Astrocyte (in vitro differentiated cells and primary cell): ENCODE data around the gene TFB1M. TPM values are rescaled to one million over a fixed set of nuclear protein-coding genes. Genes with fewer than 3 reads are reported as not detected.

ENCODE experiments used
- DNase-seq: peaks from one replicate; pipeline ENCODE4 v3.0.0-alpha.2; 2010; ENCODE audit warnings: low read depth
- FAIRE-seq: peaks from 2 replicates; lab custom pipeline; 2011; peaks lifted over from hg19 to GRCh38; lab: Jason Lieb, UNC
- H2AFZ ChIP-seq: 2 replicates; pipeline ENCODE4 v1.6.0; 2012; ENCODE audit warnings: low read depth, low read length, inconsistent platforms
- H3K27ac ChIP-seq: 2 replicates; pipeline ENCODE4 v1.5.1; 2011; ENCODE audit warnings: low read depth, low read length, inconsistent platforms
- H3K27me3 ChIP-seq: 2 replicates; pipeline ENCODE4 v1.6.0; 2011; ENCODE audit warnings: low read length, inconsistent platforms; ENCODE audit not compliant: insufficient read depth
- H3K36me3 ChIP-seq: 2 replicates; pipeline ENCODE4 v1.5.1; 2011; ENCODE audit warnings: low read length, inconsistent platforms; ENCODE audit not compliant: insufficient read depth
- H3K4me1 ChIP-seq: 2 replicates; pipeline ENCODE4 v1.5.1; 2011; ENCODE audit warnings: low read length, inconsistent platforms; ENCODE audit not compliant: insufficient read depth
- H3K4me2 ChIP-seq: 2 replicates; pipeline ENCODE4 v1.6.0; 2012; ENCODE audit warnings: low read length, inconsistent platforms
- H3K4me3 ChIP-seq: 2 replicates; pipeline ENCODE4 v1.5.1; 2011; ENCODE audit warnings: low read depth, mild to moderate bottlenecking, low read length, inconsistent platforms; ENCODE audit not compliant: insufficient read depth
- H3K79me2 ChIP-seq: 2 replicates; pipeline ENCODE4 v1.6.0; 2012; ENCODE audit warnings: mild to moderate bottlenecking, low read length, inconsistent platforms; ENCODE audit not compliant: insufficient read depth
- H3K9ac ChIP-seq: 2 replicates; pipeline ENCODE4 v1.6.0; 2012; ENCODE audit warnings: mild to moderate bottlenecking, low read length, inconsistent platforms
- H3K9me3 ChIP-seq: 2 replicates; pipeline ENCODE4 v1.5.1; 2012; ENCODE audit warnings: low read depth, mild to moderate bottlenecking, low read length, inconsistent platforms; ENCODE audit not compliant: insufficient read depth
- H4K20me1 ChIP-seq: 2 replicates; pipeline ENCODE4 v1.6.0; 2012; ENCODE audit warnings: low read length, inconsistent platforms; ENCODE audit not compliant: insufficient read depth
- H3K27ac Mint-ChIP-seq: one replicate; pipeline ENCODE4 v1.8.0; 2021; ENCODE audit warnings: mild to moderate bottlenecking, mixed read lengths; ENCODE audit not compliant: unreplicated experiment
- H3K27me3 Mint-ChIP-seq: one replicate; pipeline ENCODE4 v1.8.0; 2021; ENCODE audit warnings: low read depth, mixed read lengths; ENCODE audit not compliant: unreplicated experiment
- H3K36me3 Mint-ChIP-seq: one replicate; pipeline ENCODE4 v1.8.0; 2021; ENCODE audit warnings: low read depth, mixed read lengths; ENCODE audit not compliant: unreplicated experiment
- H3K4me1 Mint-ChIP-seq: one replicate; pipeline ENCODE4 v1.8.0; 2021; ENCODE audit warnings: low read depth, mixed read lengths; ENCODE audit not compliant: unreplicated experiment
- H3K4me3 Mint-ChIP-seq: one replicate; pipeline ENCODE4 v1.8.0; 2021; ENCODE audit warnings: mild to moderate bottlenecking, moderate library complexity, mixed read lengths; ENCODE audit not compliant: unreplicated experiment
- H3K9me3 Mint-ChIP-seq: one replicate; pipeline ENCODE4 v1.8.0; 2021; ENCODE audit warnings: mild to moderate bottlenecking, mixed read lengths; ENCODE audit not compliant: unreplicated experiment
- EZH2 ChIP-seq: IDR thresholded peaks from 2 replicates; pipeline ENCODE4 v1.6.1; 2012; ENCODE audit warnings: mild to moderate bottlenecking, low read length, inconsistent platforms; ENCODE audit not compliant: insufficient read depth
- total RNA-seq: library from RNA; stranded (reverse); gene quantifications from 2 replicates; pipeline ENCODE4 v1.2.1, GENCODE V29; 2021
- TF ChIP-seq, protein P1 (sequence below): IDR thresholded peaks from 2 replicates; pipeline ENCODE4 v1.5.1; 2011; ENCODE audit warnings: low read depth, mild to moderate bottlenecking, inconsistent platforms, low read length, moderate library complexity; ENCODE audit not compliant: insufficient read depth

Gene TFB1M
- total RNA-seq, 1 donor from 2014 or later = 24.1 TPM

DNA sequence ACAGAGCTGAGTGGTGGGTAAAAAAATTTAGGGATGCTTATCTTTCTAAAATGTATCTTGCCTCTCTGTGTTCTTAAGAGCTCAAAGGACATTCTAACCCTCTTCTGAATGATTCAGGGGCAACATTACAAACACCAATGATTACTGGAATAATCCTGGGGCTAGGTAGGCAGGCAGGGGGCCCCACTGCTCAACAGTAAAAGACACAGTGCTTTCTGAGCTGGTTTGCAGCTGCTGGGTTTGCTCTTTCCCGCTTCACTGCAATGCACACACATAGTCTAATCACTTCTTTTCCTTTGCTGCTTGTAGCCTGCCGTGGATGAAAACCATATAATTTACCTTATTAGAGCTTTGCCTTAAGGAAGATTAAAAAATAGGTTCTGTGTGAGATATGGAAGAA is 26.5 kb downstream of the TFB1M start:
- no peak for FAIRE-seq
- Histone ChIP-seq H3K27me3 (no peaks in the 10 kb centered on the region), H3K4me1 (no peaks in the 10 kb centered on the region), H3K79me2 (no peaks in the 10 kb centered on the region), H2AFZ (no peak overlapping the region), H3K4me2 (no peak overlapping the region), H3K9ac (no peak overlapping the region), H3K36me3 (peaks cover 13% of the 10 kb centered on the region), H4K20me1 (peaks cover 7% of the 10 kb centered on the region), H3K4me3 (no peak overlapping the region), H3K27ac (no peak overlapping the region), H3K9me3 (no peaks in the 10 kb centered on the region)
- H3K27ac Mint-ChIP-seq = no peak overlapping the region
- H3K4me3 Mint-ChIP-seq = no peak overlapping the region
- no peak for DNase-seq
- H3K27me3 Mint-ChIP-seq = no peaks in the 10 kb centered on the region
- peaks cover 15% of the 10 kb centered on the region for H3K36me3 Mint-ChIP-seq
- H3K9me3 Mint-ChIP-seq = no peaks in the 10 kb centered on the region
- TF ChIP-seq EZH2 = no peak
- TF ChIP-seq, protein P1, sequence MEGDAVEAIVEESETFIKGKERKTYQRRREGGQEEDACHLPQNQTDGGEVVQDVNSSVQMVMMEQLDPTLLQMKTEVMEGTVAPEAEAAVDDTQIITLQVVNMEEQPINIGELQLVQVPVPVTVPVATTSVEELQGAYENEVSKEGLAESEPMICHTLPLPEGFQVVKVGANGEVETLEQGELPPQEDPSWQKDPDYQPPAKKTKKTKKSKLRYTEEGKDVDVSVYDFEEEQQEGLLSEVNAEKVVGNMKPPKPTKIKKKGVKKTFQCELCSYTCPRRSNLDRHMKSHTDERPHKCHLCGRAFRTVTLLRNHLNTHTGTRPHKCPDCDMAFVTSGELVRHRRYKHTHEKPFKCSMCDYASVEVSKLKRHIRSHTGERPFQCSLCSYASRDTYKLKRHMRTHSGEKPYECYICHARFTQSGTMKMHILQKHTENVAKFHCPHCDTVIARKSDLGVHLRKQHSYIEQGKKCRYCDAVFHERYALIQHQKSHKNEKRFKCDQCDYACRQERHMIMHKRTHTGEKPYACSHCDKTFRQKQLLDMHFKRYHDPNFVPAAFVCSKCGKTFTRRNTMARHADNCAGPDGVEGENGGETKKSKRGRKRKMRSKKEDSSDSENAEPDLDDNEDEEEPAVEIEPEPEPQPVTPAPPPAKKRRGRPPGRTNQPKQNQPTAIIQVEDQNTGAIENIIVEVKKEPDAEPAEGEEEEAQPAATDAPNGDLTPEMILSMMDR = no peak
- peaks cover 7% of the 10 kb centered on the region for H3K4me1 Mint-ChIP-seq

DNA sequence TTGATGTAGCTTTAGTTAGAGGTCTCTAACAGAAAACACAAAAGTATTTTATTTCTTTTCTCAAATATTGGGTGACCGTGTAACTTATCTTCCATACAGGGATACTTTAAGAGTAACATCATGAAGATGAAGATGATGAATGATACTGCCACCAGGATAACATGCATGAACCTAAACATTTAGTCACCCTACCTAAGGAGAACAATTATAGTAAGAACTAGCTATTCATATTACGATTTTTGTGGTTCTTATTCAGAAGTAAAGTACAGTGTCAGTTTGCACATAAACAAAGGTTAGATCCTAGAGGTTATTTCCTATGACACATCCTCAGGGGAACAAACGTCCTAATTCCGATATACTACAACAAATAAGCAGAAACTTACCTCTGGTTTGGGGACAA is 29.5 kb downstream of the TFB1M start:
- Histone ChIP-seq H4K20me1 (no peaks in the 10 kb centered on the region), H3K9ac (no peak overlapping the region), H2AFZ (no peak overlapping the region), H3K27me3 (no peaks in the 10 kb centered on the region), H3K27ac (no peak overlapping the region), H3K4me1 (no peaks in the 10 kb centered on the region), H3K4me2 (no peak overlapping the region), H3K4me3 (no peak overlapping the region), H3K9me3 (no peaks in the 10 kb centered on the region), H3K36me3 (peaks cover 9% of the 10 kb centered on the region), H3K79me2 (no peaks in the 10 kb centered on the region)
- H3K27me3 Mint-ChIP-seq = no peaks in the 10 kb centered on the region
- no peak overlapping the region for H3K27ac Mint-ChIP-seq
- H3K4me3 Mint-ChIP-seq = no peak overlapping the region
- DNase-seq (no peak), FAIRE-seq (no peak)
- peaks cover 9% of the 10 kb centered on the region for H3K36me3 Mint-ChIP-seq
- H3K9me3 Mint-ChIP-seq = no peaks in the 10 kb centered on the region
- TF ChIP-seq, protein P1 = no peak
- peaks cover 3% of the 10 kb centered on the region for H3K4me1 Mint-ChIP-seq

DNA sequence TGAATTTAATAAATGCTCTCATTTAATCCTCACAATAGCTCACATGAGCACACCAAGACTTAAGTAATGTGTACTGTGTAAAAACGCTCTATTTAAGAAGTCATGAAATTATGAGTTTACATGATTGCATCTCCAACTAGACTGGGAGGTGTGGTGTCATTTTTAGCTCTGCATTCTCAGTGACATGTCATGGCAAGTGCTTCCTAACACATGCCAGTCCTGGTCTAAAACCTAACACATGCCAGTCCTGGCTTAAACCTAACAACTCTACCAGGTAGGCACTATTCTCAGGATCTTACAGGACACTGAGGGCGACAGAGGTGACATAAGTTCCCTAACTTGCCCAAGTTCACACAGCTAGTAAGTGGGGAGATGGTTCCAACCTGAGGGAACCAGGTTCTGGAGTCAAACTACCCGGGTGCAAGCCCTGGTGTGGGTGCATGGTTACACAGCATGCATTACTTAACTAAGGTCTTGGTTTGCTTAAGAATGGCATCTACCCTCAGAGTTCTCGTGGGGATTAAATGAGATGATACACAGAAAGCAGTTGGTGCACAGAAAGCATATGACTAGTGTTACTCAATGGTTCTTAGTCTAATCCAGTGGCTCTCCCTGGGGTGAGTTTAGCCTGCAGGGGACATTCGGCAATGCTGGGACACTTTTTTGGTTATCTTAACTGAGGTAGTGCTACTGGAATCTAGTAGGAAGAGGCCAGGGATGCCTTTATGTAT is 35.8 kb downstream of the TFB1M start:
- DNase-seq = no peak
- Histone ChIP-seq H3K27ac (no peak overlapping the region), H3K36me3 (no peaks in the 10 kb centered on the region), H3K79me2 (no peaks in the 10 kb centered on the region), H2AFZ (no peak overlapping the region), H3K4me2 (no peak overlapping the region), H3K27me3 (no peaks in the 10 kb centered on the region), H4K20me1 (no peaks in the 10 kb centered on the region), H3K9ac (no peak overlapping the region), H3K4me3 (no peak overlapping the region), H3K9me3 (no peaks in the 10 kb centered on the region), H3K4me1 (peaks cover 22% of the 10 kb centered on the region)
- no peak for TF ChIP-seq EZH2
- TF ChIP-seq, protein P1 = no peak
- Mint-ChIP-seq H3K4me3 (no peak overlapping the region), H3K27me3 (no peaks in the 10 kb centered on the region), H3K9me3 (no peaks in the 10 kb centered on the region), H3K36me3 (peaks cover 6% of the 10 kb centered on the region), H3K4me1 (peaks cover 10% of the 10 kb centered on the region), H3K27ac (no peak overlapping the region)
- no peak for FAIRE-seq
